Measurements from ENCODE around the gene PTGDR.

PTGDR gene

DNA sequence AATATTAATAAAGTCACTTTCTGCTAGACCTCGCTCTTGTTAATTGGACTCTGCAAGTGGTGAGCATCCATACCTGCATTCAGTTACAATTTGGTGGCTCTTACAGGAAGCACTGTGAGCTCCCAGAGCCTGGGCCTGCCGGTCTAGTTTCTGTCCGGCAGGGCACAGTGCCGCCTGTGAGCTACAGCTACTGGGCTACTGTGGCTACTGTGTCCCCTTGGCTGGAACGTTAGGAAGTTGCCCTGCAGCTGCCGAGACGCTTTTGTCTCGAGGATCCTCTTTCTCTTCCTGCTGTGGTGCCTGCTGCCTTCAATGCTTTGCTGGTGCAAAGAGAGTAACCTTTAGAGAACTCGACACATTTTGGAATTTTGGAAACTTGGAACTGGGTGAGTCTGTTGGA is 44.6 kb upstream of the PTGDR start:
- no peaks in the 10 kb centered on the region for H3K27me3 ChIP-seq (ENCODE audit: control insufficient read depth in 1 of 2, insufficient read depth in 1 of 2, low read length in 2 of 2)
- H2BK5ac ChIP-seq (ENCODE audit: low read depth, low read length, poor library complexity, severe bottlenecking) = no peak overlapping the region
- no peaks in the 10 kb centered on the region for H3K4me1 ChIP-seq (ENCODE audit: control insufficient read depth, insufficient read depth, low read depth, low read length)
- H2BK12ac ChIP-seq (ENCODE audit: low read length in 2 of 2) = no peak overlapping the region
- H2AK5ac ChIP-seq (ENCODE audit: low read length, severe bottlenecking) = no peak overlapping the region
- H4K91ac ChIP-seq (ENCODE audit: low read length) = no peak overlapping the region
- no peak overlapping the region for H3K4me2 ChIP-seq (ENCODE audit: low read length, poor library complexity, severe bottlenecking)
- no peak overlapping the region for H2BK120ac ChIP-seq (ENCODE audit: low read depth, low read length)
- H3K4ac ChIP-seq (ENCODE audit: low read depth in 1 of 2, low read length in 2 of 2) = no peak overlapping the region
- H3K14ac ChIP-seq (ENCODE audit: low read length in 2 of 2) = no peak overlapping the region
- H3K4me3 ChIP-seq (ENCODE audit: insufficient read depth in 1 of 2, low read depth in 1 of 2, low read length in 2 of 2) = no peak overlapping the region
- no peak overlapping the region for H3K27ac ChIP-seq (ENCODE audit: low read length, poor library complexity, severe bottlenecking)
- no peaks in the 10 kb centered on the region for H3K79me1 ChIP-seq (replicated peaks; ENCODE audit: low read length, poor library complexity, severe bottlenecking)
- H2AFZ ChIP-seq (ENCODE audit: low read depth, low read length) = no peak overlapping the region
- H3K18ac ChIP-seq (ENCODE audit: low read depth in 1 of 2, low read length in 2 of 2) = no peak overlapping the region
- no peaks in the 10 kb centered on the region for H3K9me3 ChIP-seq (ENCODE audit: control insufficient read depth, low read length)
- no peak for DNase-seq
- H3K36me3 ChIP-seq (ENCODE audit: control insufficient read depth in 1 of 2, insufficient read depth in 2 of 2, low read depth in 1 of 2, low read length in 2 of 2) = no peaks in the 10 kb centered on the region
- no peak overlapping the region for H3K23ac ChIP-seq (ENCODE audit: low read length in 2 of 2)
- no peak overlapping the region for H2BK15ac ChIP-seq (ENCODE audit: low read depth, poor library complexity, severe bottlenecking)
- no peak overlapping the region for H4K8ac ChIP-seq (ENCODE audit: low read length)
- H3K9ac ChIP-seq (ENCODE audit: low read length) = no peak overlapping the region
- 81% methylated on average over 9 of the region's 9 CpGs for WGBS

DNA sequence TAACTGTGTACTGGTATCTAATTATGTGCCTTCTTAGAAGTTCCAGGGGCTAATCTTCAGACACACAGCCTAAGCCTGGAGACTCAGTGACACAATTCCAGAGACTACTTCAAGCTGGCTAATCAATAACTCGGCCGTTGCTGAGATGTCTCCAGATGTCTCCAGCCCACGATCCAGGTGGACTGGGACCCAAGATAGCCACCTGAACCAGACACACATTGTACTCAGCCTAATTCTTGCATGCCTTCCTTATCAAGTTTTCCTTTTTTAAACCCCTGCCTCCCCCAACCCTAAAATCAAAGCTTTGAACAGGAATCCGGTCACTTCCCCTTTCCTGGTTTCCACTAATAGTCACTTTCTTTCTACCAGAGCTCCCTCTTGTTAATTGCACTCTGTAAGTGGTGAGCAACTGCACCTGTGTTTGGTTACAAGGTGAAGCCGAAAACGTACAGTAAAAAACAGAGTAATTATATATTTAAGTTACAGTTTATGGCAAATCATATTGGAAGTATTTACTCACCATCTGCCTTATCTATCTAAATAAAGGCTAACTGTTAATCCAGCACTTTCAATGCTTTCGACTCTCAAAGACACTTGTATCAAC is 39.8 kb upstream of the PTGDR start:
- Histone ChIP-seq H3K23ac (ENCODE audit: low read length in 2 of 2) (no peak overlapping the region), H3K27ac (ENCODE audit: low read length, poor library complexity, severe bottlenecking) (no peak overlapping the region), H2BK120ac (ENCODE audit: low read depth, low read length) (no peak overlapping the region), H3K14ac (ENCODE audit: low read length in 2 of 2) (no peak overlapping the region), H3K9ac (ENCODE audit: low read length) (no peak overlapping the region), H3K4me1 (ENCODE audit: control insufficient read depth, insufficient read depth, low read depth, low read length) (no peaks in the 10 kb centered on the region), H3K4me2 (ENCODE audit: low read length, poor library complexity, severe bottlenecking) (no peak overlapping the region), H3K18ac (ENCODE audit: low read depth in 1 of 2, low read length in 2 of 2) (no peak overlapping the region), H3K4ac (ENCODE audit: low read depth in 1 of 2, low read length in 2 of 2) (no peak overlapping the region), H4K91ac (ENCODE audit: low read length) (no peak overlapping the region), H3K27me3 (ENCODE audit: control insufficient read depth in 1 of 2, insufficient read depth in 1 of 2, low read length in 2 of 2) (no peaks in the 10 kb centered on the region), H2BK5ac (ENCODE audit: low read depth, low read length, poor library complexity, severe bottlenecking) (no peak overlapping the region), H2BK15ac (ENCODE audit: low read depth, poor library complexity, severe bottlenecking) (no peak overlapping the region), H2AFZ (ENCODE audit: low read depth, low read length) (no peak overlapping the region), H3K36me3 (ENCODE audit: control insufficient read depth in 1 of 2, insufficient read depth in 2 of 2, low read depth in 1 of 2, low read length in 2 of 2) (no peaks in the 10 kb centered on the region), H2AK5ac (ENCODE audit: low read length, severe bottlenecking) (no peak overlapping the region), H3K4me3 (ENCODE audit: insufficient read depth in 1 of 2, low read depth in 1 of 2, low read length in 2 of 2) (no peak overlapping the region), H2BK12ac (ENCODE audit: low read length in 2 of 2) (no peak overlapping the region), H3K9me3 (ENCODE audit: control insufficient read depth, low read length) (no peaks in the 10 kb centered on the region), H3K79me1 (replicated peaks; ENCODE audit: low read length, poor library complexity, severe bottlenecking) (no peaks in the 10 kb centered on the region), H4K8ac (ENCODE audit: low read length) (no peak overlapping the region)
- WGBS = 91% methylated on average over 5 of the region's 7 CpGs
- no peak for DNase-seq

DNA sequence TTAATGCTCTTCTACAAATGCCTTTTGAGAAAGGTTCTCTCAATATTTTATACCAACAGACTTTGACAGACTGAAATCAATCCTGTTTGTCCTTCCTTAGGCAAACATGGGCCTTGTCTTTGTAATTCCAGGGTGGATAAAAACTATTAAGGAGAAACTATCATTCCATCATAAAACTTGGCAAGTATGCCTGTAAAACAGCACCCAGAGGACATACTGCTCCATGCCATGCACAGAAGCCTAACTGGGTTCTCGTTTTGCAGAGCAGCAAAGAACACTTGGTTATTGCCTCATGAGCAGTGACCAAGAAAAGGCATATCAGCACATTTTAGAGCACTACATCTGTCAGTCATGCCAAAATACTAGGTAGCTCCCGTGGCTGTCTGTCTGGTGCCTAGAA is 33.8 kb upstream of the PTGDR start:
- H3K9ac ChIP-seq (ENCODE audit: low read length) = no peak overlapping the region
- no peaks in the 10 kb centered on the region for H3K9me3 ChIP-seq (ENCODE audit: control insufficient read depth, low read length)
- H3K27ac ChIP-seq (ENCODE audit: low read length, poor library complexity, severe bottlenecking) = no peak overlapping the region
- H3K14ac ChIP-seq (ENCODE audit: low read length in 2 of 2) = no peak overlapping the region
- no peak overlapping the region for H3K4me2 ChIP-seq (ENCODE audit: low read length, poor library complexity, severe bottlenecking)
- H3K79me1 ChIP-seq (replicated peaks; ENCODE audit: low read length, poor library complexity, severe bottlenecking) = no peaks in the 10 kb centered on the region
- H3K18ac ChIP-seq (ENCODE audit: low read depth in 1 of 2, low read length in 2 of 2) = no peak overlapping the region
- H3K4me3 ChIP-seq (ENCODE audit: insufficient read depth in 1 of 2, low read depth in 1 of 2, low read length in 2 of 2) = no peak overlapping the region
- no peak overlapping the region for H2BK120ac ChIP-seq (ENCODE audit: low read depth, low read length)
- no peak overlapping the region for H2BK12ac ChIP-seq (ENCODE audit: low read length in 2 of 2)
- H3K23ac ChIP-seq (ENCODE audit: low read length in 2 of 2) = no peak overlapping the region
- no peak overlapping the region for H4K91ac ChIP-seq (ENCODE audit: low read length)
- DNase-seq = no peak
- no peak overlapping the region for H2AFZ ChIP-seq (ENCODE audit: low read depth, low read length)
- 79% methylated on average over 2 of the region's 2 CpGs for WGBS
- no peak overlapping the region for H3K4ac ChIP-seq (ENCODE audit: low read depth in 1 of 2, low read length in 2 of 2)
- H2BK15ac ChIP-seq (ENCODE audit: low read depth, poor library complexity, severe bottlenecking) = no peak overlapping the region
- no peaks in the 10 kb centered on the region for H3K27me3 ChIP-seq (ENCODE audit: control insufficient read depth in 1 of 2, insufficient read depth in 1 of 2, low read length in 2 of 2)
- H3K4me1 ChIP-seq (ENCODE audit: control insufficient read depth, insufficient read depth, low read depth, low read length) = no peaks in the 10 kb centered on the region
- no peak overlapping the region for H2BK5ac ChIP-seq (ENCODE audit: low read depth, low read length, poor library complexity, severe bottlenecking)
- no peak overlapping the region for H4K8ac ChIP-seq (ENCODE audit: low read length)
- H3K36me3 ChIP-seq (ENCODE audit: control insufficient read depth in 1 of 2, insufficient read depth in 2 of 2, low read depth in 1 of 2, low read length in 2 of 2) = no peaks in the 10 kb centered on the region
- no peak overlapping the region for H2AK5ac ChIP-seq (ENCODE audit: low read length, severe bottlenecking)

DNA sequence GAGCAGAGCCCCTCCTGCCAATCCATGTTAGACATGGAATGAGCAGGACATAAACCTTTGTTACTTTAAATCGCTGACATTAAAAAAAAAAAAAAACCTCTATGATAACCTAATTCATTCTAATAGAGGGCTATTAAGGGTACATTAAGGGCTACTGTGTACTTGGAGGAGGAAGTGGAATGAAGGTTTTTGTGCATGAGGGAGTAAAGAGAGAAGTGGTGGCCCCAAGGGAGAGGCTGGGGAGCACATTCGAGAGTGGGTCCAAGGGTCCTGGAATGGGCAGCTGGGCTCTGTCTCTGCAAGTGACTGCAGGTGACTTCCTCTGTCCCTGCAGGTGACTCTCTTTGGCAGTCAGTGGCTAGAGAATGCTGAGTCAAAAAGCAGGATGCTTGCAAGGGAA is 32.1 kb upstream of the PTGDR start:
- H3K27ac ChIP-seq (ENCODE audit: low read length, poor library complexity, severe bottlenecking) = no peak overlapping the region
- H4K91ac ChIP-seq (ENCODE audit: low read length) = no peak overlapping the region
- no peak overlapping the region for H3K18ac ChIP-seq (ENCODE audit: low read depth in 1 of 2, low read length in 2 of 2)
- no peaks in the 10 kb centered on the region for H3K4me1 ChIP-seq (ENCODE audit: control insufficient read depth, insufficient read depth, low read depth, low read length)
- H2AK5ac ChIP-seq (ENCODE audit: low read length, severe bottlenecking) = no peak overlapping the region
- H4K8ac ChIP-seq (ENCODE audit: low read length) = no peak overlapping the region
- H2BK5ac ChIP-seq (ENCODE audit: low read depth, low read length, poor library complexity, severe bottlenecking) = no peak overlapping the region
- no peak overlapping the region for H3K14ac ChIP-seq (ENCODE audit: low read length in 2 of 2)
- no peaks in the 10 kb centered on the region for H3K79me1 ChIP-seq (replicated peaks; ENCODE audit: low read length, poor library complexity, severe bottlenecking)
- no peak overlapping the region for H3K23ac ChIP-seq (ENCODE audit: low read length in 2 of 2)
- no peaks in the 10 kb centered on the region for H3K9me3 ChIP-seq (ENCODE audit: control insufficient read depth, low read length)
- no peak overlapping the region for H2BK120ac ChIP-seq (ENCODE audit: low read depth, low read length)
- H3K27me3 ChIP-seq (ENCODE audit: control insufficient read depth in 1 of 2, insufficient read depth in 1 of 2, low read length in 2 of 2) = no peaks in the 10 kb centered on the region
- WGBS = 86% methylated on average over 1 of the region's 2 CpGs
- H2BK12ac ChIP-seq (ENCODE audit: low read length in 2 of 2) = no peak overlapping the region
- no peak overlapping the region for H3K4ac ChIP-seq (ENCODE audit: low read depth in 1 of 2, low read length in 2 of 2)
- H3K4me2 ChIP-seq (ENCODE audit: low read length, poor library complexity, severe bottlenecking) = no peak overlapping the region
- no peaks in the 10 kb centered on the region for H3K36me3 ChIP-seq (ENCODE audit: control insufficient read depth in 1 of 2, insufficient read depth in 2 of 2, low read depth in 1 of 2, low read length in 2 of 2)
- H3K4me3 ChIP-seq (ENCODE audit: insufficient read depth in 1 of 2, low read depth in 1 of 2, low read length in 2 of 2) = no peak overlapping the region
- no peak for DNase-seq
- no peak overlapping the region for H2AFZ ChIP-seq (ENCODE audit: low read depth, low read length)
- no peak overlapping the region for H3K9ac ChIP-seq (ENCODE audit: low read length)
- H2BK15ac ChIP-seq (ENCODE audit: low read depth, poor library complexity, severe bottlenecking) = no peak overlapping the region
